ENCODE results near the gene KIAA1217.
"Not testable (repeated sequence)": the region's sequence is repeated elsewhere in the genome, so short reads cannot be mapped to it uniquely, and the experiment has no call there.

Gene KIAA1217

DNA sequence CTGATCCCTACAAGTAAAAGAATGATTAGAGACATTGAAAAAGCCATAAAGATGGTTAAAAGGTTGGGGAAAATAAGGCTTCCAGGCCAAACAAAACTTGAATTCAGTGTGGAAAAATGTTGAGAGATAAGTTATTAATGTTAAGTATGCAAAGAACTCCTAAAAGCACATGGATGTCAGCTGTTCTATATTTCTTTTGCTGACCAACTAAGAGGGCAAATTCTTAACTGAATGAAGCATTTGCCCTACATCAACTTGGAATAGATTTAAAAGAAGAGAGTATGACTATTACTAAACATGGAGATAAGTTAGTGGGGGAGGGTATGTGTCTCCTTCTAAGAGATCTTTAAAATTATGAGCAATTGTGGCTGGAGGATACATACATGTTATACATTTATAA lies 124.8 kb downstream of the KIAA1217 start:
- TF ChIP-seq, protein P1, sequence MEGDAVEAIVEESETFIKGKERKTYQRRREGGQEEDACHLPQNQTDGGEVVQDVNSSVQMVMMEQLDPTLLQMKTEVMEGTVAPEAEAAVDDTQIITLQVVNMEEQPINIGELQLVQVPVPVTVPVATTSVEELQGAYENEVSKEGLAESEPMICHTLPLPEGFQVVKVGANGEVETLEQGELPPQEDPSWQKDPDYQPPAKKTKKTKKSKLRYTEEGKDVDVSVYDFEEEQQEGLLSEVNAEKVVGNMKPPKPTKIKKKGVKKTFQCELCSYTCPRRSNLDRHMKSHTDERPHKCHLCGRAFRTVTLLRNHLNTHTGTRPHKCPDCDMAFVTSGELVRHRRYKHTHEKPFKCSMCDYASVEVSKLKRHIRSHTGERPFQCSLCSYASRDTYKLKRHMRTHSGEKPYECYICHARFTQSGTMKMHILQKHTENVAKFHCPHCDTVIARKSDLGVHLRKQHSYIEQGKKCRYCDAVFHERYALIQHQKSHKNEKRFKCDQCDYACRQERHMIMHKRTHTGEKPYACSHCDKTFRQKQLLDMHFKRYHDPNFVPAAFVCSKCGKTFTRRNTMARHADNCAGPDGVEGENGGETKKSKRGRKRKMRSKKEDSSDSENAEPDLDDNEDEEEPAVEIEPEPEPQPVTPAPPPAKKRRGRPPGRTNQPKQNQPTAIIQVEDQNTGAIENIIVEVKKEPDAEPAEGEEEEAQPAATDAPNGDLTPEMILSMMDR (IDR thresholded peaks at IDR 0.05) = no peak
- intact Hi-C loops (cut with DNase I; ENCODE audit: low total_unique reads) = no loop called here
- Histone ChIP-seq H3K9me3 (no peaks in the 10 kb centered on the region), H3K27me3 (no peaks in the 10 kb centered on the region), H3K4me1 (peaks cover 0 to 14% (median 0%) of the 10 kb centered on the region in 4 donors), H3K27ac (no peak overlapping the region), H3K36me3 (no peaks in the 10 kb centered on the region), H3K4me3 (no peak overlapping the region)
- no peak for DNase-seq

DNA sequence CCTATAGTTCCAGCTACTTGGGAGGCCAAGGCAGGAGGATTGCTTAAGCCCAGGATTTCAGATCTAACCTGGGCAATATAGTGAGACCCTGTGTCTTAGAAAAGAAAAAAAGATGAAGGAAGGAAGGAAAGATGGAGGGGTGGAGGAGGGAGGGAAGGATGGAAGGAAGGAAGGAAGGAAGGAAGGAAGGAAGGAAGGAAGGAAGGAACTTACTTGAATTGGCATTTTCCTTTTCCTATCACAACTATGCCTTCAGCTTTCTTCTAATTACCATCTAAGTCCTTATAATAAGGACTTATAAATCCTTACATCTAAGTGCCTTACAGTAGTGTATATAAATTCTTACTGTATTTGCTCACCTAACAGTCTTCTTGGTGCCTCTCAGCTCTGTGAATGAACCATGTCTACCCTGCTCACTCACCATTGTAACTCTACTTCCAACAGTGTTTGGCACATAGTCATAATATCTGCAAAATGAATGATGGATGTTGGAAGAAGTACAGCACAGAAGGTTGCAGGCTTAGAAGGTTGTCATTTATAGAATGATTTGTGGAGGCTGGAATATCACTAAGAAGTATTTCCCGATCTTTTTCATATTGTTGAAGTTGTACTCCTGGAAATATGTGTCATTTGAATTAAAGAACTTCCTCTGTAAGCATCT lies 125.5 kb downstream of the KIAA1217 start:
- H3K36me3 ChIP-seq = no peaks in the 10 kb centered on the region
- H3K9me3 ChIP-seq = no peaks in the 10 kb centered on the region
- H3K4me3 ChIP-seq = no peak overlapping the region
- DNase-seq = no peak
- H3K27ac ChIP-seq = no peak overlapping the region
- intact Hi-C loops (cut with DNase I; ENCODE audit: low total_unique reads) = no loop called here
- TF ChIP-seq, protein P1 (IDR thresholded peaks at IDR 0.05) = no peak
- H3K27me3 ChIP-seq = no peaks in the 10 kb centered on the region
- H3K4me1 ChIP-seq = peaks cover 0 to 14% (median 0%) of the 10 kb centered on the region in 4 donors

DNA sequence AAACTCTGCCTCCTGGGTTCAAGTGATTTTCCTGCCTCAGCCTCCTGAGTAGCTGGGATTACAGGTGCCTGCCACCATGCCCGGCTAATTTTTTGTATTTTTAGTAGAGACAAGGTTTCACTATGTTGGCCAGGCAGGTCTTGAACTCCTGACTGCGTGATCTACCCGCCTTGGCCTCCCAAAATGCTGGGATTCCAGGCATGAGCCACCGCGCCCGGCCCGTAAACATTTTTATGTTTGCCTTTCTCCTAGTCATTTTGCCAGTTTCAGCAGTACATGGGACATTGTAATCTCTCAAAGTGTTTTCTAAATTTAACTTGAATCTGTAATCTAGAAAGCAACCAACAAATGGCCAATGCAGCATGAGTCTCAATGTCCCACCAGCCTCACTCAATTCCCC lies 128.8 kb downstream of the KIAA1217 start:
- intact Hi-C loops (cut with DNase I; ENCODE audit: low total_unique reads) = not testable (repeated sequence)

DNA sequence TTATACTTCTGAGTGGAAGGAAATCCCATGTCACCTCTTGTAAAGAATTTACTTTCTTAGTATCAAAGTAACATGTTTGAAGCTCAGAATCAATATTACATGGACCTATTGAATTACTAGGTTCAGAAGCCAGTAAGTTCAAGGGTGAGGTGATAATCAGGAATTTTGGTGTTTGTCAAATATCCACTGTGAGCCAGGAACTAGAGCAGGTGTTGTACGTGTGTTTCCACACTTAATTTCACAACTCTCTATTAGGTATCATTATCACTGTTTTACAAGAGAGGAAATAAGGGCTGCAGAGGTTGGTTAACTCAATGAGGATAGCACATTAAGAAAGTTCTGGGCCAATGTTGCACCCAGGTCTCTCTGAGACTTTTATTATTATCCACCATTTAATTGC lies 130.4 kb downstream of the KIAA1217 start:
- Histone ChIP-seq H3K4me3 (no peak overlapping the region), H3K9me3 (no peaks in the 10 kb centered on the region), H3K27me3 (no peaks in the 10 kb centered on the region), H3K4me1 (peaks cover 0 to 15% (median 3%) of the 10 kb centered on the region in 4 donors), H3K27ac (no peak overlapping the region), H3K36me3 (no peaks in the 10 kb centered on the region)
- no peak for DNase-seq
- TF ChIP-seq, protein P1 (IDR thresholded peaks at IDR 0.05) = no peak
- intact Hi-C loops (cut with DNase I; ENCODE audit: low total_unique reads) = no loop called here

More for the DNA sequence above, 128.8 kb downstream of the KIAA1217 start:
- H3K36me3 ChIP-seq, H3K4me3 ChIP-seq, H3K27me3 ChIP-seq, H3K27ac ChIP-seq, H3K9me3 ChIP-seq, DNase-seq: not testable (repeated sequence)
- peaks cover 0 to 13% (median 3%) of the 10 kb centered on the region in 4 donors for H3K4me1 ChIP-seq

DNA sequence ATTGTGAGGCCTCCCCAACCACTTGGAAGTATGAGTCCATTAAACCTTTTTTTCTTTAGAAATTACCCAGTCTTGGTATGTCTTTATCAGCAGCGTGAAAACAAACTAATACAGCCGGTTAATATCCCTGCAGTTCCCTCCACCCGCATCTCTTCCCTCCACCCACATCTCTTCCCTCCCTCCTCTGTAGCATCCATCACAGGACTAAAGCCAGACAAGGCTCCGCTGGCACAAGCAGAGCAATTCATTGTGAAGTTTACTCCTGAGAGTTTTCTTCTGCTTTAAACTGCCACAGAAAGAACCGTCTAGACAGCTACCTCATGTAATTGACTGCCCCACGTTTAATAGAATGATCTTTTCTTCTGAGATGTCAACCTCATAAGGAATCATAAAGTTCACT lies 131.5 kb downstream of the KIAA1217 start:
- Histone ChIP-seq H3K4me1 (peaks cover 0 to 26% (median 8%) of the 10 kb centered on the region in 4 donors), H3K36me3 (no peaks in the 10 kb centered on the region), H3K9me3 (no peaks in the 10 kb centered on the region), H3K27ac (no peak overlapping the region), H3K4me3 (no peak overlapping the region), H3K27me3 (no peaks in the 10 kb centered on the region)
- no peak for DNase-seq
- TF ChIP-seq, protein P1 (IDR thresholded peaks at IDR 0.05) = no peak
- intact Hi-C loops (cut with DNase I; ENCODE audit: low total_unique reads) = no loop called here

DNA sequence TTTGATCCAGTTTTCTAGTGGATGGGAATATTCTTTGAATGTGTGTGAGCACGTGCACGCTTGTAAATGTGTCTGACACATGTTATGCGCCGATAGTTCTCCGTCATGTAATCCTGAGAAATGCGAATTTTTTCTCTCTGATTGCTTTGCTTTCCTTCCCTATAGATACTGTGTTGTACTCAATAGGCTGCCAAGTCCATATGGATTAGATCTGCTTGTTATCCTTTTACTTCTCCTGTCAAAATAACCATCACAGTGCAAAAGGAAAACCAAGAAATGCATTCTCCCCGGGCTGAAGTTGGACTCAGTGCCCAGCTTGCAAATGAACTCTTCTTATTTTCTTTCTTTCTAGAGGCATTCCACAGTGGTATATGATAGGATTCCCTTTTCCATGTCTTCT lies 131.9 kb downstream of the KIAA1217 start:
- Histone ChIP-seq H3K4me3 (no peak overlapping the region), H3K36me3 (no peaks in the 10 kb centered on the region), H3K27ac (no peak overlapping the region), H3K4me1 (peaks cover 0 to 27% (median 8%) of the 10 kb centered on the region in 4 donors), H3K9me3 (no peaks in the 10 kb centered on the region), H3K27me3 (no peaks in the 10 kb centered on the region)
- DNase-seq = no peak
- intact Hi-C loops (cut with DNase I; ENCODE audit: low total_unique reads) = no loop called here
- TF ChIP-seq, protein P1 (IDR thresholded peaks at IDR 0.05) = no peak

Data from tibial artery (tissue), 4 donors.